Karpas-422 (cell line): Measurements from ENCODE around the gene DYNLL1. TPM values are rescaled to one million over a fixed set of nuclear protein-coding genes. Genes with fewer than 3 reads are reported as not detected.

Experiments used
- DNase-seq: peaks from one replicate; pipeline ENCODE4 v3.0.0-alpha.2; 2015
- H2AFZ ChIP-seq: fragments of 200-600 bp; sonication (generic); 2 replicates; pipeline ENCODE4 v1.6.1; 2014; ENCODE audit warnings: antibody characterized with exemption, low read length, mixed read lengths
- H3K27ac ChIP-seq: fragments of 200-600 bp; sonication (generic); 2 replicates; pipeline ENCODE4 v1.5.1; 2014; ENCODE audit warnings: mild to moderate bottlenecking, low read length, moderate library complexity
- H3K27me3 ChIP-seq: fragments of 200-600 bp; sonication (generic); 2 replicates; pipeline ENCODE4 v1.6.1; 2014; ENCODE audit warnings: low read length, mixed read lengths
- H3K36me3 ChIP-seq: fragments of 200-600 bp; sonication (generic); 2 replicates; pipeline ENCODE4 v1.6.1; 2014; ENCODE audit warnings: low read length, mixed read lengths; ENCODE audit not compliant: insufficient read depth
- H3K4me1 ChIP-seq: fragments of 200-600 bp; sonication (generic); 2 replicates; pipeline ENCODE4 v1.6.1; 2014; ENCODE audit warnings: mild to moderate bottlenecking, low read length, mixed read lengths
- H3K4me2 ChIP-seq: fragments of 200-600 bp; sonication (generic); 2 replicates; pipeline ENCODE4 v1.6.1; 2014; ENCODE audit warnings: low read length, low read depth, mild to moderate bottlenecking; ENCODE audit not compliant: poor library complexity, severe bottlenecking
- H3K4me3 ChIP-seq: fragments of 200-600 bp; sonication (generic); 2 replicates; pipeline ENCODE4 v1.5.1; 2014; ENCODE audit warnings: mild to moderate bottlenecking, antibody characterized with exemption, low read length, mixed read lengths
- H3K79me2 ChIP-seq: fragments of 200-600 bp; sonication (generic); 2 replicates; pipeline ENCODE4 v1.6.1; 2014; ENCODE audit warnings: mild to moderate bottlenecking, low read length, mixed read lengths
- H3K9ac ChIP-seq: fragments of 200-600 bp; sonication (generic); 2 replicates; pipeline ENCODE4 v1.6.0; 2014; ENCODE audit warnings: low read length
- H3K9me2 ChIP-seq: fragments of 200-600 bp; sonication (generic), shearing (Covaris generic); replicated peaks from 2 replicates; pipeline ENCODE4 v1.6.0; 2014; ENCODE audit warnings: mild to moderate bottlenecking, low read length, moderate library complexity; ENCODE audit not compliant: insufficient read depth
- H3K9me3 ChIP-seq: fragments of 300-700, 200-600 bp; sonication (generic); 2 replicates; pipeline ENCODE4 v1.6.1; 2014; ENCODE audit warnings: low read length, mixed read lengths
- H4K20me1 ChIP-seq: fragments of 200-600 bp; sonication (generic); 2 replicates; pipeline ENCODE4 v1.6.1; 2014; ENCODE audit warnings: mild to moderate bottlenecking, antibody characterized with exemption, low read length, low read depth; ENCODE audit not compliant: insufficient read depth
- small RNA-seq: library from RNA; depleted of rRNA; stranded (forward); fragments of <200 nt; gene quantifications from one replicate; pipeline ENCODE3, GENCODE V24; 2014
- total RNA-seq: library from RNA; depleted of rRNA; stranded (reverse); fragments of >200 nt; shearing (Covaris generic); gene quantifications from 2 replicates; pipeline ENCODE4 v1.2.3, GENCODE V29; 2014; ENCODE audit warnings: low replicate concordance; rRNA removed

The DYNLL1 gene
- total RNA-seq, 1 experiment from 2014 or later = 308 TPM

DNA sequence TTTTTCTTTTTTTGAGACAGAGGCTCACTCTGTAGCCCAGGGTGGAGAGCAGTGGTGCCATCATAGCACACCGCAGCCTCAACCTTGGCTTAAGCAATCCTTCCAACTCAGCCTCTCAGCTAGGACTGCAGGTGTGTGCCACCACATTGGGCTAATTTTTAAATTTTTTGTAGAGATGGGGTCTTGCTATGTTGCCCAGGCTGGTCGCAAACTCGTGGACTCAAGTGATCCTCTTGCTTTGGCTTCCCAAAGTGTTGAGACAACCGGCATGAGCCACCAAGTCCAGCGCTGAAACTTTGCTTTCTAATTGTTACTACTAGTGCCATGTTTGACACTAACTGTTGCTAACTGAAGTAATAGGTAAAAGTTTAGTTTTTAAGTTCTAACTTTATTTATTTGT is 46.3 kb downstream of the DYNLL1 start:
- Histone ChIP-seq H3K4me2 (no peak overlapping the region), H3K36me3 (peaks cover 38% of the 10 kb centered on the region; the same call in 1 of the 2 replicates), H3K4me3 (no peak overlapping the region), H3K27me3 (no peaks in the 10 kb centered on the region), H3K9ac (no peak overlapping the region), H4K20me1 (peaks cover 4% of the 10 kb centered on the region), H3K9me2 (no peaks in the 10 kb centered on the region), H3K79me2 (peaks cover 95% of the 10 kb centered on the region), H3K9me3 (no peaks in the 10 kb centered on the region), H3K4me1 (peaks cover 21% of the 10 kb centered on the region), H3K27ac (no peak overlapping the region), H2AFZ (no peak overlapping the region)
- no peak for DNase-seq

- Histone ChIP-seq H3K4me1 (no peaks in the 10 kb centered on the region), H3K4me2 (no peak overlapping the region), H3K9ac (no peak overlapping the region), H3K9me2 (no peaks in the 10 kb centered on the region), H3K9me3 (no peaks in the 10 kb centered on the region), H3K79me2 (peaks cover 89% of the 10 kb centered on the region), H4K20me1 (peaks cover 4% of the 10 kb centered on the region), H3K27me3 (no peaks in the 10 kb centered on the region), H2AFZ (no peak overlapping the region), H3K27ac (no peak overlapping the region), H3K36me3 (peaks cover 48% of the 10 kb centered on the region; the same call in 1 of the 2 replicates), H3K4me3 (no peak overlapping the region)
- no peak for DNase-seq
These were observed 48.8 kb downstream of the DYNLL1 start for GRCh38 chr12:120544691-120545090.

- H3K27me3 ChIP-seq = no peaks in the 10 kb centered on the region
- H3K4me1 ChIP-seq = no peaks in the 10 kb centered on the region
- no peak overlapping the region for H3K9ac ChIP-seq
- no peaks in the 10 kb centered on the region for H3K9me2 ChIP-seq
- H4K20me1 ChIP-seq = peaks cover 4% of the 10 kb centered on the region
- no peak overlapping the region for H3K4me2 ChIP-seq
- H3K79me2 ChIP-seq = peaks cover 82% of the 10 kb centered on the region
- H2AFZ ChIP-seq = no peak overlapping the region
- no peak for DNase-seq
- peaks cover 45% of the 10 kb centered on the region; the same call in 1 of the 2 replicates for H3K36me3 ChIP-seq
- no peaks in the 10 kb centered on the region for H3K9me3 ChIP-seq
- H3K4me3 ChIP-seq = no peak overlapping the region
- H3K27ac ChIP-seq = no peak overlapping the region
These were observed 50.1 kb downstream of the DYNLL1 start for GRCh38 chr12:120546050-120546386.

Small RNA genes lying within 50 kb of the gene (small RNA-seq; reads per million reads assigned to genes)
- not detected for gene RF00019

Other genes with a start within 250 kb of the DYNLL1 start
- 1.9 and 2.5 TPM in 2 replicates for gene PXN, start 230.4 kb upstream of the DYNLL1 start, total RNA-seq
- under 0.01 TPM in 2 replicates for gene RNU4-2, start 204.2 kb upstream of the DYNLL1 start, total RNA-seq
- gene RNU4-1, start 202.9 kb upstream of the DYNLL1 start, total RNA-seq = under 0.01 TPM in 2 replicates
- 0.54 and 0.67 TPM in 2 replicates for gene SIRT4, start 193.8 kb upstream of the DYNLL1 start, total RNA-seq
- not detected in 2 replicates for gene PLA2G1B, start 168.3 kb upstream of the DYNLL1 start, total RNA-seq
- not detected in 2 replicates for gene MSI1, start 126.9 kb upstream of the DYNLL1 start, total RNA-seq
- gene COX6A1, start 58.0 kb upstream of the DYNLL1 start, total RNA-seq = 542 and 565 TPM in 2 replicates
- gene TRIAP1, start 49.7 kb upstream of the DYNLL1 start, total RNA-seq = 15.6 and 26.1 TPM in 2 replicates
- 18.7 and 21.9 TPM in 2 replicates for gene GATC, start 49.7 kb upstream of the DYNLL1 start, total RNA-seq
- gene SRSF9, start 26.4 kb upstream of the DYNLL1 start, total RNA-seq = 158 and 213 TPM in 2 replicates
- 26.3 and 31.5 TPM in 2 replicates for gene COQ5, start 33.0 kb downstream of the DYNLL1 start, total RNA-seq
- 59.8 and 65.5 TPM in 2 replicates for gene RNF10, start 38.2 kb downstream of the DYNLL1 start, total RNA-seq
- 69.1 and 72.9 TPM in 2 replicates for gene POP5, start 85.3 kb downstream of the DYNLL1 start, total RNA-seq
- not detected in 2 replicates for gene CABP1, start 144.5 kb downstream of the DYNLL1 start, total RNA-seq
- 80.8 and 88.3 TPM in 2 replicates for gene MLEC, start 191.0 kb downstream of the DYNLL1 start, total RNA-seq
- gene UNC119B, start 214.3 kb downstream of the DYNLL1 start, total RNA-seq = 19.7 and 28.8 TPM in 2 replicates
- 5.2 and 7.3 TPM in 2 replicates for gene ACADS, start 229.7 kb downstream of the DYNLL1 start, total RNA-seq